Activated CD4-positive, alpha-beta T cell treated with anti-CD3 and anti-CD28 coated beads, Interleukin-2, Interleukin-4, amounts not matched to agents 100 ng/mL and 50 ng/mL, durations not matched to agents 16 hours and 8 hours (primary cell): ENCODE results near the gene RHEBL1.

Source experiments
- DNase-seq: peaks from one replicate; pipeline ENCODE4 v3.0.0-alpha.2; 2020; ENCODE audit warnings: low spot score

The RHEBL1 gene

GRCh38 chr12:49019443-49020324, 50.1 kb downstream of the RHEBL1 start:
- peak; percentile 44 for DNase-seq

GRCh38 chr12:49019120-49019430, 50.7 kb downstream of the RHEBL1 start:
- DNase-seq: no peak

- peak; percentile 97 for DNase-seq
Measured at GRCh38 chr12:49018261-49019119, 51.3 kb downstream of the RHEBL1 start, which contains the start of gene PRKAG1. Gene PRKAG1 (minus strand): TSS chr12:49018776. CDS start chr12:49018740, 36 bp downstream.

DNA sequence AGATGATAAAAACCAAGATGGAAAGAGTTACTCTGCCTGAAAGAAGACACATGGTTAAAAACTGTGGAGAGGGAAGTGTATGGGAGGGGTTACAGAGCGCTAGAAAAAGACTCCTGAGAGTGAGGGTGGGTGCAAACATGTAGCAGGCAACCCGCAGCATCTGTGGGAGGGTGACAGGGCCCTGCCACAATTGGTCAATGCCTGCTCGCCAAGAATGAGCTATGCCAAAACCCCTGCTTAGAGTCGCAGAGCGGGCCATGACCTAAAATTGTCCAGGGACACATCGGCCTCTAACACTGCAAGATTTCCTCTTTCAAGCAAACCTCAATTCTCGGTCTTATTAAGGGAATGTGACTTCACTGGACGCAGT, 51.9 kb downstream of the RHEBL1 start:
- DNase-seq: peak; percentile 43

DNA sequence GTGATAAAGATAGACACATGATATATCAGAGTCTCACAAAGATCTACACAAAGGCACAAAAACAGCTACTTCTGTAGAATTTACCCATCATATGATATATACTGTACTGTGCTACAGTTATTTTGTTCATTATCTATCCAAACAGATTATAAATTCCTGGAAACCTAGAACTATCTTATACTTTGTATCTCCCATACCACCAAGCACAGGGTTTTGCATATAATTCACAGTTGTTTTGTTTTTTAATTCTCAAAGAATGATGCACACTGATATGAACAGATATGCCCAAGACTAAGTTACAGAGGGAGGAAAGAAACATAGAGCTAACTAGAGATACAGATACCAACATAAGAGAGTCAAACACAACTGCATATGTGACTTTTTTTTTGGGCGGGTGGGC, 54.6 kb downstream of the RHEBL1 start:
- DNase-seq: no peak
